SH-SY5Y (cell line): ENCODE data around the gene HMGCS2.

Source experiments
- GATA2 ChIP-seq: IDR thresholded peaks from 2 replicates; pipeline ENCODE4 v1.6.1; 2011; ENCODE audit warnings: mild to moderate bottlenecking, low read depth, low read length
- GATA3 ChIP-seq: IDR thresholded peaks from 2 replicates; pipeline ENCODE4 v1.6.1; 2011; ENCODE audit warnings: low read depth, mild to moderate bottlenecking, low read length, moderate library complexity

DNA sequence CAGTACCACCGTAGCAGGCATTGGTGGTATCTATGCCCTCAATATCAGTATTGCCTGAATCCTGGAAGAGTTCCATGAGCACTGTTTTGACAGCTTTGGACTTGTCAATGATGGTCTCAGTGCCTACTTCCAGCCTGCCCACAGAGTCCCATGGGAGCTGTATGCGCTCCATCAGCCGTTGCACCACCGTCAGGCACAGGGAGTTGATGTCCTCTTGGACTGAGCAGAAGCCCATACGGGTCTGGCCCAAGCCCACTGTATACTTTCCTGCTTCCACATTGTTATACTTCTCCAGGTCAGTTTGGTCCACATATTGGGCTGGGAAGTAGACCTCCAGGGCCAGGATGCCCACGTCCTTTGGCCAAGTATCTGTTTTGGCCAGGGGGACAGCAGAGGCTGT, 4.5 kb downstream of the HMGCS2 start:
- TF ChIP-seq GATA3: no peak
- TF ChIP-seq GATA2: no peak
